Activated T-cell treated with anti-CD3 and anti-CD28 coated beads, Interleukin-2, amount 50 U/mL, for 4 hours (primary cell): ENCODE results near the gene LYPD6. TPM values are rescaled to one million over a fixed set of nuclear protein-coding genes. Genes with fewer than 3 reads are reported as not detected.

Experiments used
- ATAC-seq, 2 donors: fragments of 200-7000 bp; cut with Tn5 transposase; one replicate each; pipeline ENCODE4 v1.10.0; 2021
- DNase-seq: peaks from one replicate; pipeline ENCODE4 v3.0.0-alpha.2; 2020
- H3K27me3 Mint-ChIP-seq: one replicate; pipeline ENCODE4 v1.8.0; 2021; ENCODE audit warnings: low read depth, mixed read lengths
- H3K36me3 Mint-ChIP-seq: one replicate; pipeline ENCODE4 v1.8.0; 2022; ENCODE audit warnings: mixed read lengths; ENCODE audit not compliant: insufficient read depth
- H3K4me1 Mint-ChIP-seq: one replicate; pipeline ENCODE4 v1.8.0; 2021; ENCODE audit warnings: low read depth, mixed read lengths
- H3K4me3 Mint-ChIP-seq: one replicate; pipeline ENCODE4 v1.8.0; 2021; ENCODE audit warnings: mild to moderate bottlenecking, moderate library complexity, mixed read lengths
- H3K9me3 Mint-ChIP-seq: one replicate; pipeline ENCODE4 v1.8.0; 2021; ENCODE audit warnings: mixed read lengths
- total RNA-seq, 3 donors: library from RNA; stranded (reverse); gene quantifications; one replicate each; pipeline ENCODE4 v1.2.1, GENCODE V29; 2021

Gene LYPD6
- total RNA-seq, 3 donors from 2014 or later: not detected

GRCh38 chr2:149438330-149438960, 108.1 kb downstream of the LYPD6 start:
- Mint-ChIP-seq H3K27me3 (no peaks in the 10 kb centered on the region), H3K4me1 (no peaks in the 10 kb centered on the region), H3K4me3 (no peak overlapping the region), H3K9me3 (no peaks in the 10 kb centered on the region), H3K36me3 (no peaks in the 10 kb centered on the region)
- ATAC-seq (no peak), DNase-seq (no peak)

DNA sequence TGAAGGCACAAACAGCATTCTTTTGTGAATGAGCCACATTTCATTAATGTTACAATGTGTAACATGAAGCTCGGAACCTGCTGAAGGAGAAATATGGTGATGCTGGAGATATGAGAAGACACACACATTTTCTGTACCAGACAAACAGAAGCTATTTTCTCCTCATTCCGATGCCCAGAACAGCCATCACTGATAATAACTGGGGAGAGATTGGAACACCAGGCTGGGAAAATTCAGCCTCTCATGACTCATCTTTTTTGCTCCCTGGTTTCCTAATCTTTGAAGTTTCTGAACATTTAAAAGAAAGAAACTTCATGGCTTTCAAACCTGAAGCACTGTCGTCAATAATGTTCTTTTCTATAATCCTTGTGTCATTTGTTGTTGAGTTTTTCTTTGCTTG, 110.9 kb downstream of the LYPD6 start:
- no peak for DNase-seq
- no peaks in the 10 kb centered on the region for H3K36me3 Mint-ChIP-seq
- no peak for ATAC-seq
- H3K9me3 Mint-ChIP-seq: no peaks in the 10 kb centered on the region
- H3K4me1 Mint-ChIP-seq: no peaks in the 10 kb centered on the region
- no peak overlapping the region for H3K4me3 Mint-ChIP-seq
- H3K27me3 Mint-ChIP-seq: no peaks in the 10 kb centered on the region

- DNase-seq (no peak), ATAC-seq (no peak)
- Mint-ChIP-seq H3K4me1 (no peaks in the 10 kb centered on the region), H3K27me3 (no peaks in the 10 kb centered on the region), H3K36me3 (no peaks in the 10 kb centered on the region), H3K4me3 (no peak overlapping the region), H3K9me3 (no peaks in the 10 kb centered on the region)
Observed at GRCh38 chr2:149442346-149442745, 112.0 kb downstream of the LYPD6 start.

DNA sequence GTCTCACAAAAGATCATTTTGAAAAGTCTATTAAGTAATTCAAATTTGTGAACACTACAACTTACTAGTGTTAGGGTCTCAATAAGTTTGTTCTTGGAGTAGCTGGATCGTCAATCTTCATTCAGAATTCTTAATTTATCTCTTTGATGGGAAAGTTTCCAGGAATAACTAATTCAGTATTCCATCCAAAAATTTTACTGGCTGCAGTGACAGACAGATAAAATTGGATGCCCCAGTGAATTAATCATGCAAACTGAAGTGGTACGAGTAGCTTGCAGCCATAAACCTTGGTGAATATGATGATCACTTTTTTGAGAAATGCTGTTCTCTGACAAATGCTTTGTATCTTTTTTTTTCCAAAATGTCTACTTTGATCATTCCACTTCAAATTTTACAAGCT, 112.8 kb downstream of the LYPD6 start:
- no peaks in the 10 kb centered on the region for H3K9me3 Mint-ChIP-seq
- ATAC-seq: no peak
- no peak overlapping the region for H3K4me3 Mint-ChIP-seq
- no peaks in the 10 kb centered on the region for H3K27me3 Mint-ChIP-seq
- no peak for DNase-seq
- H3K4me1 Mint-ChIP-seq: no peaks in the 10 kb centered on the region
- no peaks in the 10 kb centered on the region for H3K36me3 Mint-ChIP-seq

DNA sequence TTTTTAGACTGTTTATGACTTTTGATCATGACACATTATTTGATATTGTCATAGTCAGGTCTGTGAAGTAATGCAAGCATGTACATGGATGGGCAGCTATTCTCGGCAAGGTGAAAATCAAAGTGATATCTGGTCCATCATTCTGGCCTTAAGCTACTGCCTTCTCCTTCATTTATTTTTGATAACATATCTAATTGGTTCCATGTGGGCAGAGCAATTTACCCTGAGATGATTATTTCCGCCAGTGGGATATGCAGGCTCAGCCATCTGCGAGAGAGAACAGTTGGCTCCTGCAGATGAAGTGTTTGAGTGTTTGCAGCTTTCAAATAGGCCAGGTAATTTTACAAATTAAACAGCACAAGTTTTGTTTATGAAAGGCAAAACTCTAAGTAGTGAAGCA, 116.4 kb downstream of the LYPD6 start:
- Mint-ChIP-seq H3K4me1 (no peaks in the 10 kb centered on the region), H3K9me3 (no peaks in the 10 kb centered on the region), H3K4me3 (no peak overlapping the region), H3K27me3 (no peaks in the 10 kb centered on the region), H3K36me3 (no peaks in the 10 kb centered on the region)
- ATAC-seq (no peak), DNase-seq (no peak)

DNA sequence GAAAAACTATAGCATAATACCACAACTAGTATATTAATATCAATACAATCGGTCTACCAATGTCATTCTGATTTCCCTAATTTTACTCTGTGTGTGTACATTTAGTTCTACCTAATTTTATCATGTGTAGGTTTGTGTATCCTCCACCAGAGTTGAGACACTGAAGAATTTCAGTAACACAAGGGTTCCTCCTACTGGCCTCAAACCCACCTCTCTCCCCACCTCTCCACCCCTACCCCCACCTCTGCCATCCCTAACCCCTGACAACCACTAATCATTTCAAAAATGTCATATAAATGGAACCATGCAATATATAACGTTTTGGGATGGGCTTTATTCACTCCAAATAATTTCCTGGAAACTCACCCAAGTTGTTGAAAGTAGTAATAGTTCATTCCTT, 117.9 kb downstream of the LYPD6 start:
- no peaks in the 10 kb centered on the region for H3K9me3 Mint-ChIP-seq
- no peak overlapping the region for H3K4me3 Mint-ChIP-seq
- H3K4me1 Mint-ChIP-seq: no peaks in the 10 kb centered on the region
- H3K36me3 Mint-ChIP-seq: no peaks in the 10 kb centered on the region
- no peaks in the 10 kb centered on the region for H3K27me3 Mint-ChIP-seq
- ATAC-seq: no peak
- no peak for DNase-seq

DNA sequence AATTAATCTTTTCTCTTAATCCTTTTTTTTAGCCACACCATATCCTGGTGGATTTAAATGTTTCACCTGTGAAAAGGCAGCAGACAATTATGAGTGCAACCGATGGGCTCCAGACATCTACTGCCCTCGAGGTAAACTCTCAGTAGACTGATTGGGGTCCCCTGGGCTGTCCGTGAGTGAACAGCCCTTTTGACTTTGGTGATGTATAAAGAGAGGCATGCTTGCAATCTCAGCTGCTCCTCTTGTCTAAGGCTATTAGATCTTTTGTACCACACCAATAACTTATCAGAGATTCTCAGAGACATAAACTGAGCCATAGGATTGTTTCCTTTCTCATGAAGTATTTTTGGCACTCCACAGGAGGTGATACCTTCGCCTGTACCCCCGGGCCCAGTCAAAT, 118.6 kb downstream of the LYPD6 start:
- ATAC-seq: no peak
- H3K9me3 Mint-ChIP-seq: no peaks in the 10 kb centered on the region
- H3K36me3 Mint-ChIP-seq: no peaks in the 10 kb centered on the region
- no peaks in the 10 kb centered on the region for H3K27me3 Mint-ChIP-seq
- H3K4me1 Mint-ChIP-seq: no peaks in the 10 kb centered on the region
- H3K4me3 Mint-ChIP-seq: no peak overlapping the region
- DNase-seq: no peak

DNA sequence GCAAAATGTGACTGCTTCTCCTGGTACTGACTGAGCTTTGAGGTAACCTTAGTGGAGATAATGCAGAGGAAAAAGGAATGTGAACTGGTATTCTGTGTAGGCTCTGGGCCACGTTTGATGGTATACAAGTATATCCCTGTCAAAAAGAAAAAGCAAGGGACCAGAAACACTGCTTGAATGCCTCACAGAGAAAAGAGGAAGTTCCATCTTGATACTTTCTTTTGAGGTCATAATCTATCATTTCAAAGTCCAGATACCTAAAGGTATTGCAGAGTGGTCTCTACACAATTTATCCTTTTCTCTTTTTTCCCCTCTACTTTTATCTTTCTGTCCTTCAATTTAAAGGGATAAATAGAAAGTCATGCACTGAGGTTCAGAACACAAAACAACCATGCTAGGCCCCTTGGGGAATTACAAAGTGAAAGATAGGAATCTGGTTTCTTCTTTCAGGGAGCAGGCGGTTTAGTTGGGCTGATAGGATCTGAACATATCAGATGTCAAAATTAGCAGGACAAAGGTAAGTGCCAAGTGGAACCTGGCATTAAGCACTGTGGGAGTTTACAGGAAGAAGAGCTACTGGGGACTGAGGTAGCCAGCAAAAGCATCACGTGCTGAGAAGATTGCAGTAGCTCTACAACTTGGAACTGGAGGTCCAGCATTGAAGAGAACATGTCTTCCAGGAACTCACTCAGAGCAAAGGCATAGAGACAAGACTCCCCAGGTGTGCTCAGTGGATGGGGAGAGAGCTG, 121.2 kb downstream of the LYPD6 start:
- Mint-ChIP-seq H3K9me3 (peaks cover 4% of the 10 kb centered on the region), H3K4me3 (no peak overlapping the region), H3K36me3 (no peaks in the 10 kb centered on the region), H3K4me1 (no peaks in the 10 kb centered on the region), H3K27me3 (no peaks in the 10 kb centered on the region)
- no peak for DNase-seq
- no peak for ATAC-seq

DNA sequence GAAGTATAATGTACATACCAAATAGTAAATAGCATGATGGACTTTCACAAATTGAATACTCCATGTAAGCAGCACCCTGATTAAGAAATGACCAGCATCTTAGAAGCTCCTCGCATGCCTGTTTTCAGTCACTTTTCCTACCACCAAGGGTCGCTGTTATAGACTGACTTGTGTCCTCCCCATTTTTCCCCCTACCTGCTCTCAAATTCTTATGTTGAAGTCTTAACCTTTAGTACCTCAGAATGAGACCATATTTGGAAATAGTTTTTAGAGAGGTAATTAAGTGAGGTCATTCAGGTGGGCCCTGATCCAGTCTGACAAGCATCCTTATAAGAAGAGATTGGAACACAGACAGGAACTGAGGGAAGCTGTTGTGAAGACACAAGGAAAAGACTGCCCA, 125.9 kb downstream of the LYPD6 start:
- Mint-ChIP-seq H3K4me3 (no peak overlapping the region), H3K27me3 (peaks cover 9% of the 10 kb centered on the region), H3K36me3 (no peaks in the 10 kb centered on the region), H3K9me3 (peaks cover 22% of the 10 kb centered on the region), H3K4me1 (no peaks in the 10 kb centered on the region)
- ATAC-seq: no peak
- no peak for DNase-seq

GRCh38 chr2:149458502-149458901, 128.1 kb downstream of the LYPD6 start:
- no peak overlapping the region for H3K4me3 Mint-ChIP-seq
- peaks cover 25% of the 10 kb centered on the region for H3K9me3 Mint-ChIP-seq
- no peak for ATAC-seq
- H3K4me1 Mint-ChIP-seq: no peaks in the 10 kb centered on the region
- DNase-seq: no peak
- H3K27me3 Mint-ChIP-seq: peaks cover 9% of the 10 kb centered on the region
- H3K36me3 Mint-ChIP-seq: no peaks in the 10 kb centered on the region

GRCh38 chr2:149463328-149464002, 133.1 kb downstream of the LYPD6 start:
- peaks cover 18% of the 10 kb centered on the region for H3K9me3 Mint-ChIP-seq
- no peaks in the 10 kb centered on the region for H3K36me3 Mint-ChIP-seq
- DNase-seq (no peak), ATAC-seq (no peak)
- H3K4me3 Mint-ChIP-seq: no peak overlapping the region
- H3K4me1 Mint-ChIP-seq: no peaks in the 10 kb centered on the region
- peaks cover 6% of the 10 kb centered on the region for H3K27me3 Mint-ChIP-seq

DNA sequence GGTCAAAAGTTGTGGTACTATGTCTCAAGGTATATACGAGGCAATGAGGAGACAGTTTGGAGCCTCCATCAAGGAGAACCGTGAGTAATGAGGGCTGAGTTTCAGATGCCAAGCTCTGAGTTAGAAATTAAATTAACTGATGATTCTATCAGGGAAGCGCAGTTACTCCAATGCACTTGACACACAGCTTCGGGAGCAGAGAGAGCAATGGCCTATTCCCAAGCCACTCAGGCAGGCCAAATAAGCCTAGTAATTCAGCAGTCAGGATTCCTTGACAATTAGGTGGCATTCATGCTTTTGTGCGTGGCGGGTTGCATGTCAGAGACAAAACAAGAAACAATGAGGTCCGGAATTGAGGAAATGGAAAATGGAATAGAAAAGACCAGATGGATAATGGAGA, 134.0 kb downstream of the LYPD6 start:
- ATAC-seq: no peak
- H3K4me3 Mint-ChIP-seq: no peak overlapping the region
- peaks cover 2% of the 10 kb centered on the region for H3K27me3 Mint-ChIP-seq
- no peak for DNase-seq
- no peaks in the 10 kb centered on the region for H3K4me1 Mint-ChIP-seq
- H3K9me3 Mint-ChIP-seq: peaks cover 10% of the 10 kb centered on the region
- no peaks in the 10 kb centered on the region for H3K36me3 Mint-ChIP-seq

DNA sequence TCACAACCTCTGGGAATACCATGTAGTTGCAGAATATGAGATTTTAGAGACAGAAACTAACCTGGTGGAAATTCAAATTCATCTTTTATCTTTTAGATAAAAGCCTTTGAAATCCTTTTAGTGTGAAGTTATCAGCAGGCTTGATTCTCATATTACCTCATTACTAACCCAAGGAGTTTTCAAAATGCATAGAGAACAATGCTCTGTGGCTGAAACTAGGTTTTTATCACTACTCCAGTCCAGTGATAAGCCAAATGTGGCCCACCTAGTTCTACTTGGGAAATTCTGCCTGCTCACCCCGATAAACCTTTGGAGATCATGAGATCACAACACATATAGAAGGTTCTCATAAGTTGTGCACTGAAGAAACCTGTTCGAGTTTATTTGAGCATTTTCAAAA, 135.5 kb downstream of the LYPD6 start:
- Mint-ChIP-seq H3K36me3 (no peaks in the 10 kb centered on the region), H3K27me3 (no peaks in the 10 kb centered on the region), H3K4me3 (no peak overlapping the region), H3K4me1 (no peaks in the 10 kb centered on the region), H3K9me3 (peaks cover 4% of the 10 kb centered on the region)
- DNase-seq (no peak), ATAC-seq (no peak)

- no peaks in the 10 kb centered on the region for H3K4me1 Mint-ChIP-seq
Observed at GRCh38 chr2:149466635-149467034, 136.2 kb downstream of the LYPD6 start.

GRCh38 chr2:149467436-149467835, 137.0 kb downstream of the LYPD6 start:
- H3K9me3 Mint-ChIP-seq: no peaks in the 10 kb centered on the region
- H3K36me3 Mint-ChIP-seq: no peaks in the 10 kb centered on the region
- no peak overlapping the region for H3K4me3 Mint-ChIP-seq
- H3K4me1 Mint-ChIP-seq: no peaks in the 10 kb centered on the region
- ATAC-seq: no peak
- no peak for DNase-seq
- H3K27me3 Mint-ChIP-seq: no peaks in the 10 kb centered on the region

More at GRCh38 chr2:149466635-149467034, 136.2 kb downstream of the LYPD6 start:
- DNase-seq (no peak), ATAC-seq (no peak)
- Mint-ChIP-seq H3K36me3 (no peaks in the 10 kb centered on the region), H3K4me3 (no peak overlapping the region), H3K9me3 (peaks cover 1% of the 10 kb centered on the region), H3K27me3 (no peaks in the 10 kb centered on the region)
